Cardiac septum (tissue), 1 donor: Measurements from ENCODE around the gene CFAP210. TPM values are rescaled to one million over a fixed set of nuclear protein-coding genes. Genes with fewer than 3 reads are reported as not detected.
"Not testable (repeated sequence)": the region's sequence is repeated elsewhere in the genome, so short reads cannot be mapped to it uniquely, and the experiment has no call there.

Source experiments
- DNase-seq: peaks from one replicate; pipeline ENCODE4 v3.0.0-alpha.2; 2020; ENCODE audit warnings: low spot score
- intact Hi-C: fragments of 100-400 bp; cut with DNase I; formaldehyde crosslinking; loops from one replicate; pipeline ENCODE4 v1.14.0; 2022
- total RNA-seq: library from RNA; stranded (reverse); fragmentation: NEBNext Ultra II Directional; extraction: Animal tissue kit (Norgen Biotek cat#: 25700); gene quantifications from one replicate; pipeline ENCODE4 v1.2.1, GENCODE V29; 2021
- donor health status: DM: no; HTN: no; CAD: no.

CFAP210 gene
- total RNA-seq, 1 donor from 2014 or later: not detected

- no peak for DNase-seq
- intact Hi-C loops: no loop called here
Measured at GRCh38 chr2:169644173-169644572, 50.0 kb downstream of the CFAP210 start.

GRCh38 chr2:169641464-169641863 is 52.7 kb downstream of the CFAP210 start:
- no peak for DNase-seq

GRCh38 chr2:169640104-169640503 is 54.1 kb downstream of the CFAP210 start:
- intact Hi-C loops: no loop called here
- no peak for DNase-seq

More at GRCh38 chr2:169641464-169641863, 52.7 kb downstream of the CFAP210 start:
- intact Hi-C loops: no loop called here

GRCh38 chr2:169637620-169638019 is 56.6 kb downstream of the CFAP210 start:
- DNase-seq: no peak
- intact Hi-C loops: no loop called here

- no peak for DNase-seq
- intact Hi-C loops: no loop called here
Measured at GRCh38 chr2:169636440-169637097, 57.6 kb downstream of the CFAP210 start.

- intact Hi-C loops: no loop called here
- DNase-seq: no peak
Measured at GRCh38 chr2:169625781-169626180, 68.4 kb downstream of the CFAP210 start.

- intact Hi-C loops: no loop called here
- no peak for DNase-seq
Measured at GRCh38 chr2:169623235-169623634, 71.0 kb downstream of the CFAP210 start.

GRCh38 chr2:169620509-169620908 is 73.7 kb downstream of the CFAP210 start:
- intact Hi-C loops: no loop called here
- no peak for DNase-seq

- intact Hi-C loops: no loop called here
- no peak for DNase-seq
Measured at GRCh38 chr2:169619946-169620345, 74.3 kb downstream of the CFAP210 start.

GRCh38 chr2:169615982-169616381 is 78.2 kb downstream of the CFAP210 start:
- DNase-seq, intact Hi-C loops: not testable (repeated sequence)

- no peak for DNase-seq
- intact Hi-C loops: no loop called here
Measured at GRCh38 chr2:169613876-169614275, 80.3 kb downstream of the CFAP210 start.

GRCh38 chr2:169609264-169609663 is 84.9 kb downstream of the CFAP210 start:
- DNase-seq: no peak
- intact Hi-C loops: no loop called here

- intact Hi-C loops: no loop called here
- no peak for DNase-seq
Measured at GRCh38 chr2:169599568-169599967, 94.6 kb downstream of the CFAP210 start.

- intact Hi-C loops: no loop called here
- no peak for DNase-seq
Measured at GRCh38 chr2:169598982-169599381, 95.2 kb downstream of the CFAP210 start.

GRCh38 chr2:169596546-169596945 is 97.7 kb downstream of the CFAP210 start:
- DNase-seq, intact Hi-C loops: not testable (repeated sequence)

Other genes starting within 250 kb of the CFAP210 start
- gene BBS5, start 214.9 kb downstream of the CFAP210 start, total RNA-seq: 8.2 TPM
- gene KLHL41, start 184.7 kb downstream of the CFAP210 start, total RNA-seq: 90.5 TPM
- gene FASTKD1, start 120.5 kb downstream of the CFAP210 start, total RNA-seq: 65.2 TPM
- gene PPIG, start 110.1 kb downstream of the CFAP210 start, total RNA-seq: 40.6 TPM
- 2.2 TPM for gene PHOSPHO2, start 64 bp upstream of the CFAP210 start, total RNA-seq
- gene KLHL23, start 39.4 kb upstream of the CFAP210 start, total RNA-seq: 9.0 TPM
- 61.8 TPM for gene SSB, start 104.5 kb upstream of the CFAP210 start, total RNA-seq
- gene METTL5, start 130.5 kb upstream of the CFAP210 start, total RNA-seq: 61.5 TPM
- gene UBR3, start 133.0 kb upstream of the CFAP210 start, total RNA-seq: 87.5 TPM